Bone marrow (tissue), 2 donors: ENCODE measurements around the gene SLC7A1.

Experiments
- DNase-seq, 2 donors: peaks; one replicate each; lab custom pipeline; 2025; lab: John Stamatoyannopoulos, UW

Gene SLC7A1

GRCh38 chr13:29561918-29562317 is 33.6 kb downstream of the SLC7A1 start:
- no peak for DNase-seq

- no peak for DNase-seq
These were observed 38.7 kb downstream of the SLC7A1 start for GRCh38 chr13:29556742-29557141.

- no peak for DNase-seq
These were observed 44.3 kb downstream of the SLC7A1 start for GRCh38 chr13:29551214-29551613.

- DNase-seq, result no peak
These were observed 45.0 kb downstream of the SLC7A1 start for GRCh38 chr13:29550430-29550988.

GRCh38 chr13:29548722-29549121 is 46.8 kb downstream of the SLC7A1 start:
- no peak for DNase-seq

- no peak for DNase-seq
These were observed 48.3 kb downstream of the SLC7A1 start for GRCh38 chr13:29547153-29547552.

GRCh38 chr13:29546662-29547061 is 48.8 kb downstream of the SLC7A1 start:
- no peak for DNase-seq

- DNase-seq, result no peak
These were observed 49.5 kb downstream of the SLC7A1 start for GRCh38 chr13:29545988-29546387.

- DNase-seq, result no peak
These were observed 52.0 kb downstream of the SLC7A1 start for GRCh38 chr13:29543230-29544215.

- DNase-seq, result no peak
These were observed 53.1 kb downstream of the SLC7A1 start for GRCh38 chr13:29542381-29542780.

- no peak for DNase-seq
These were observed 54.1 kb downstream of the SLC7A1 start for GRCh38 chr13:29541400-29541799.

- DNase-seq, result no peak
These were observed 54.7 kb downstream of the SLC7A1 start for GRCh38 chr13:29540799-29541198.

GRCh38 chr13:29540334-29540733 is 55.2 kb downstream of the SLC7A1 start:
- DNase-seq, result no peak

GRCh38 chr13:29539856-29540255 is 55.6 kb downstream of the SLC7A1 start:
- DNase-seq, result no peak

GRCh38 chr13:29538652-29539040 is 56.8 kb downstream of the SLC7A1 start:
- no peak for DNase-seq

- no peak for DNase-seq
These were observed 57.5 kb downstream of the SLC7A1 start for GRCh38 chr13:29537736-29538651.

GRCh38 chr13:29536853-29537252 is 58.6 kb downstream of the SLC7A1 start:
- no peak for DNase-seq

GRCh38 chr13:29535663-29536655 is 59.5 kb downstream of the SLC7A1 start:
- DNase-seq, result no peak

- DNase-seq, result no peak
These were observed 61.4 kb downstream of the SLC7A1 start for GRCh38 chr13:29534083-29534482.

- no peak for DNase-seq
These were observed 62.7 kb downstream of the SLC7A1 start for GRCh38 chr13:29532821-29533220.

GRCh38 chr13:29532116-29532515 is 63.4 kb downstream of the SLC7A1 start:
- no peak for DNase-seq
